ENCODE results near the gene CRAMP1.

CRAMP1 gene

GRCh38 chr16:1638757-1639156 lies 26.6 kb downstream of the CRAMP1 start:
- Histone ChIP-seq H3K9ac (ENCODE audit: low read depth, low read length) (no peak overlapping the region), H3K4me3 (ENCODE audit: low read length) (no peak overlapping the region), H3K36me3 (ENCODE audit: insufficient read depth, low read length) (peaks cover 70% of the 10 kb centered on the region)

GRCh38 chr16:1639282-1639681 lies 27.1 kb downstream of the CRAMP1 start:
- H3K9ac ChIP-seq (ENCODE audit: low read depth, low read length), result no peak overlapping the region
- no peaks in the 10 kb centered on the region for H3K4me1 ChIP-seq (ENCODE audit: control insufficient read depth, insufficient read depth, low read length)
- H3K9me3 ChIP-seq (replicated peaks; ENCODE audit: low read length), result no peaks in the 10 kb centered on the region
- H3K36me3 ChIP-seq (ENCODE audit: insufficient read depth, low read length), result peaks cover 71% of the 10 kb centered on the region
- no peak overlapping the region for H3K4me3 ChIP-seq (ENCODE audit: low read length)
- H3K4me2 ChIP-seq (ENCODE audit: low read length), result no peak overlapping the region
- no peaks in the 10 kb centered on the region for H3K27me3 ChIP-seq (ENCODE audit: control insufficient read depth, insufficient read depth, low read length)

More at GRCh38 chr16:1638757-1639156, 26.6 kb downstream of the CRAMP1 start:
- H3K27me3 ChIP-seq (ENCODE audit: control insufficient read depth, insufficient read depth, low read length), result no peaks in the 10 kb centered on the region
- H3K4me2 ChIP-seq (ENCODE audit: low read length), result no peak overlapping the region
- H3K9me3 ChIP-seq (replicated peaks; ENCODE audit: low read length), result no peaks in the 10 kb centered on the region
- H3K4me1 ChIP-seq (ENCODE audit: control insufficient read depth, insufficient read depth, low read length), result no peaks in the 10 kb centered on the region

GRCh38 chr16:1639860-1640259 lies 27.7 kb downstream of the CRAMP1 start:
- no peaks in the 10 kb centered on the region for H3K9me3 ChIP-seq (replicated peaks; ENCODE audit: low read length)
- no peak overlapping the region for H3K4me3 ChIP-seq (ENCODE audit: low read length)
- H3K27me3 ChIP-seq (ENCODE audit: control insufficient read depth, insufficient read depth, low read length), result no peaks in the 10 kb centered on the region
- H3K4me2 ChIP-seq (ENCODE audit: low read length), result no peak overlapping the region
- H3K4me1 ChIP-seq (ENCODE audit: control insufficient read depth, insufficient read depth, low read length), result no peaks in the 10 kb centered on the region
- peaks cover 67% of the 10 kb centered on the region for H3K36me3 ChIP-seq (ENCODE audit: insufficient read depth, low read length)
- H3K9ac ChIP-seq (ENCODE audit: low read depth, low read length), result no peak overlapping the region

DNA sequence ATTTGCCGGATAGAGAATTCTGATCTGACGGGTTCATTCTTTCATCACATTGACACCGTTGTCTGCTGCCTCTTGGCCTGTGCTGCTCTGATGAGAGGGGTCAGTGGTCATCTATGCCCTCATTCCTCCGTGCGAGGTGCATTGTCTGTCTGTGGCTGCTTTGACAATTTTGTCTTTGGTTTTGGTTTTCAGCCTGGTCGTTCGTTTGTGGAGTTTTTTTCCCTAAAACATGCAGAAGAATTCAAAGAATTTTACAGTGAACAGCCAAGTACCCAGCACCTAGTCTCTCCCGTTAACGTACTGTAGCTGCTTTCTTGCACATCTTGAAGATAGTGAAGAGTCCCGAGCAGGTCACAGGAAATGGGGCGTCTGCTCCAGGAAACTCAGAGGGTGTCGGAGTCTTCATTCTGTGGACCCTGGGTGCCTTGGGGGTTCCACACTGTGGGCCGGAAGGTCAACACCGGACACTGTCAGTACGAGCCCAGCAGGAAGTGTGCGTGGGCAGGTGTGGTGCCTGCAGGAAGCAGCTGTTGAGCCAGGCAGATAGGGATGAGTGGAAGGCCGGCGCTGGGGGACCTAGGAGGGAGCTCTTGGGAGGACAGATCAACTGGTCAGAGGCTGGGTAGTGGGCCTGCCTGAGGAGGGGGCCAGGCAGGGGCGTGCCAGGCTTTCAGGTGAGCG lies 28.2 kb downstream of the CRAMP1 start:
- H3K9ac ChIP-seq (ENCODE audit: low read depth, low read length), result no peak overlapping the region
- no peaks in the 10 kb centered on the region for H3K4me1 ChIP-seq (ENCODE audit: control insufficient read depth, insufficient read depth, low read length)
- no peaks in the 10 kb centered on the region for H3K27me3 ChIP-seq (ENCODE audit: control insufficient read depth, insufficient read depth, low read length)
- peaks cover 66% of the 10 kb centered on the region for H3K36me3 ChIP-seq (ENCODE audit: insufficient read depth, low read length)
- H3K9me3 ChIP-seq (replicated peaks; ENCODE audit: low read length), result no peaks in the 10 kb centered on the region
- no peak overlapping the region for H3K4me3 ChIP-seq (ENCODE audit: low read length)
- no peak overlapping the region for H3K4me2 ChIP-seq (ENCODE audit: low read length)

GRCh38 chr16:1641261-1641660 lies 29.1 kb downstream of the CRAMP1 start:
- Histone ChIP-seq H3K4me2 (ENCODE audit: low read length) (no peak overlapping the region), H3K4me1 (ENCODE audit: control insufficient read depth, insufficient read depth, low read length) (peaks cover 6% of the 10 kb centered on the region), H3K9ac (ENCODE audit: low read depth, low read length) (no peak overlapping the region), H3K36me3 (ENCODE audit: insufficient read depth, low read length) (peaks cover 74% of the 10 kb centered on the region), H3K4me3 (ENCODE audit: low read length) (no peak overlapping the region), H3K9me3 (replicated peaks; ENCODE audit: low read length) (no peaks in the 10 kb centered on the region), H3K27me3 (ENCODE audit: control insufficient read depth, insufficient read depth, low read length) (no peaks in the 10 kb centered on the region)

DNA sequence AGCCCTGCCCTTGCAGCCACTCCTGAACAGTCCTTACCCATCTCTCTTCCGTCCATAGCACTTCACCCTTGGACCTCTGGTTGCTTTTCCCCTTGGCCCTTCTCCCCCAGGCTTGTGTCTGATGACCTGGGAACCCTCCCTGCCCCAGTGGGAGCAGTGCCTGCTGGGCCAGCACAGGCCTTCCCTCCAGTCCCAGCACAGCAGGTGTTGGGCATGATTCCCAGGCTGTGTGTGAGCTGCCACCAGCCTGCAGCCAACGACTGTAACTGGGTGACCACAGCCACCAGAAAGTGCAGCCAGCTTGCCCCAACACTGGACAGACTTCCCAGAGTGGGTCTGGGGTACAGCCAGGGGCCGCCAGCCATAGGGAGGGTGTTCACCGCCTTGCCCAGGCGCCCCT lies 30.0 kb downstream of the CRAMP1 start:
- Histone ChIP-seq H3K27me3 (ENCODE audit: control insufficient read depth, insufficient read depth, low read length) (no peaks in the 10 kb centered on the region), H3K4me1 (ENCODE audit: control insufficient read depth, insufficient read depth, low read length) (peaks cover 7% of the 10 kb centered on the region), H3K36me3 (ENCODE audit: insufficient read depth, low read length) (peaks cover 82% of the 10 kb centered on the region), H3K9ac (ENCODE audit: low read depth, low read length) (no peak overlapping the region), H3K4me2 (ENCODE audit: low read length) (no peak overlapping the region), H3K9me3 (replicated peaks; ENCODE audit: low read length) (no peaks in the 10 kb centered on the region), H3K4me3 (ENCODE audit: low read length) (no peak overlapping the region)

DNA sequence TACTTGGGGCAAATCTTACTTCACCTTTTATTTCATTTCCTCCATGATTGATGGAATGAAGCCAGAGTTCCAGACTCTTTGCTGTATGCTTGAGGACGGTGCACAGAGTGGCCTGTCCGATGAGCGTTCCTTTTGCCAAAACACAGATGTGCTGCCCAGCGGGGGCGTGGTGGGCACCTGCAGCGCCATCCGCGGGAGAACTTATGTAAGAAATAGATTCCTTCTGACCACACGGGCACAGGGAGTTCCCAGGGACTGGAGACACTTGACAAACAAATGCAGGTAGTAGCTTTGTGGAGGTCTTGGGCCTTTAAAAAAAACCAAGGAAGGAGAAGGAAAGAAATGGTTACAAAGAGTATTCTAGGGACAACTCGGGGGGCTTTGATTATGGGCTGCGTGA lies 30.6 kb downstream of the CRAMP1 start:
- H3K36me3 ChIP-seq (ENCODE audit: insufficient read depth, low read length), result peaks cover 81% of the 10 kb centered on the region
- no peak overlapping the region for H3K4me3 ChIP-seq (ENCODE audit: low read length)
- H3K4me2 ChIP-seq (ENCODE audit: low read length), result no peak overlapping the region
- H3K9ac ChIP-seq (ENCODE audit: low read depth, low read length), result no peak overlapping the region
- H3K9me3 ChIP-seq (replicated peaks; ENCODE audit: low read length), result no peaks in the 10 kb centered on the region
- no peaks in the 10 kb centered on the region for H3K27me3 ChIP-seq (ENCODE audit: control insufficient read depth, insufficient read depth, low read length)
- H3K4me1 ChIP-seq (ENCODE audit: control insufficient read depth, insufficient read depth, low read length), result peaks cover 7% of the 10 kb centered on the region

DNA sequence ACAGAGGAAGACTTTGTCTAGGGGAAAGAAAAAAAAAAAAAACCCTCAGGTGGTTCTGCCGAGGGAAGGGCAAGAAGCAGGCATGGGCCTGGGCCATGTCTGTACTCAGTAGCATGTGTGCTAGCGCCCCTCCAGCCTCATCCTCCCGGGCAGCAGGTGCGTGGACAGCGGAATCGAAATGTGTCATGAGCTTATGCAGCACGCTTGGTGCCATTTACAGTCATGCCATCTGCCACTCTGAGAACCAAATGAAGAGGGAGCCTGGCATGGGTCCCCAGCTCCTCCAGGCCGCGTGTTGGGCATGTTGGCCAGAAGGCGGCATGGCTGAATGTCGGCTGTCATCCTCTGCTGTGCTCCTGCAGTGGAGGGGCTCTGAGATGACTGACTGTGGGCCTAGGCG lies 31.4 kb downstream of the CRAMP1 start:
- Histone ChIP-seq H3K36me3 (ENCODE audit: insufficient read depth, low read length) (peaks cover 76% of the 10 kb centered on the region), H3K4me2 (ENCODE audit: low read length) (no peak overlapping the region), H3K9me3 (replicated peaks; ENCODE audit: low read length) (no peaks in the 10 kb centered on the region), H3K4me3 (ENCODE audit: low read length) (no peak overlapping the region), H3K9ac (ENCODE audit: low read depth, low read length) (no peak overlapping the region), H3K27me3 (ENCODE audit: control insufficient read depth, insufficient read depth, low read length) (no peaks in the 10 kb centered on the region), H3K4me1 (ENCODE audit: control insufficient read depth, insufficient read depth, low read length) (peaks cover 7% of the 10 kb centered on the region)

GRCh38 chr16:1645914-1646525 lies 33.9 kb downstream of the CRAMP1 start:
- H3K9me3 ChIP-seq (replicated peaks; ENCODE audit: low read length), result no peaks in the 10 kb centered on the region
- no peak overlapping the region for H3K9ac ChIP-seq (ENCODE audit: low read depth, low read length)
- no peak overlapping the region for H3K4me2 ChIP-seq (ENCODE audit: low read length)
- H3K4me3 ChIP-seq (ENCODE audit: low read length), result no peak overlapping the region
- peaks cover 7% of the 10 kb centered on the region for H3K4me1 ChIP-seq (ENCODE audit: control insufficient read depth, insufficient read depth, low read length)
- no peaks in the 10 kb centered on the region for H3K27me3 ChIP-seq (ENCODE audit: control insufficient read depth, insufficient read depth, low read length)
- peaks cover 60% of the 10 kb centered on the region for H3K36me3 ChIP-seq (ENCODE audit: insufficient read depth, low read length)

DNA sequence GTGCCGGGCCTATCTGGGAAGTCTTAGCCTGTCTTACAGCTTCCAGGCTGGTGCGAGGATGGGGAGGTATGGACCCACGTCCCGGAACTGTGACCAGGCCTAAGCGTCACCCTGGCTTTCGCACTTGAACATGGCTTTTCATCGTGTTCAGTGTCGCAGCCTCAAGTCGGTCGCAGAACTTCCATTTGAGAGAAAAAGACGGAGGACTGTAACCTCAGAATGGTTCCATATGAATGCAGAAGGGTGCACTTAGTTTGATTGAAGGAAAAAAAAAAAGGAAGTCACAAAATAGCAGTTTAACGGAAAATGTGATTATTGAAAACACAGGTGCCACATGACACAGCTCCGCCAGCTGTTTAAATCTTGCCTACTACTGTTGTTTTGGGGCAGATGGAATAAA lies 35.7 kb downstream of the CRAMP1 start:
- no peaks in the 10 kb centered on the region for H3K27me3 ChIP-seq (ENCODE audit: control insufficient read depth, insufficient read depth, low read length)
- H3K4me2 ChIP-seq (ENCODE audit: low read length), result no peak overlapping the region
- H3K9ac ChIP-seq (ENCODE audit: low read depth, low read length), result no peak overlapping the region
- H3K4me1 ChIP-seq (ENCODE audit: control insufficient read depth, insufficient read depth, low read length), result peaks cover 7% of the 10 kb centered on the region
- H3K4me3 ChIP-seq (ENCODE audit: low read length), result no peak overlapping the region
- peaks cover 60% of the 10 kb centered on the region for H3K36me3 ChIP-seq (ENCODE audit: insufficient read depth, low read length)
- H3K9me3 ChIP-seq (replicated peaks; ENCODE audit: low read length), result no peaks in the 10 kb centered on the region

GRCh38 chr16:1650131-1650530 lies 38.0 kb downstream of the CRAMP1 start:
- no peaks in the 10 kb centered on the region for H3K9me3 ChIP-seq (replicated peaks; ENCODE audit: low read length)
- H3K9ac ChIP-seq (ENCODE audit: low read depth, low read length), result no peak overlapping the region
- H3K36me3 ChIP-seq (ENCODE audit: insufficient read depth, low read length), result peaks cover 61% of the 10 kb centered on the region
- H3K4me1 ChIP-seq (ENCODE audit: control insufficient read depth, insufficient read depth, low read length), result peaks cover 15% of the 10 kb centered on the region
- H3K4me3 ChIP-seq (ENCODE audit: low read length), result no peak overlapping the region
- H3K27me3 ChIP-seq (ENCODE audit: control insufficient read depth, insufficient read depth, low read length), result no peaks in the 10 kb centered on the region
- H3K4me2 ChIP-seq (ENCODE audit: low read length), result no peak overlapping the region
